MM.1S (cell line): ENCODE measurements around the gene RHOF.

ENCODE experiments used
- EZH2 ChIP-seq: fragments of 300-600 bp; sonication (generic); optimal IDR thresholded peaks from 2 replicates; pipeline ENCODE3; 2017; ENCODE audit warnings: low read depth, mild to moderate bottlenecking, antibody characterized with exemption, low read length, mixed read lengths
- EZH2phosphoT487 ChIP-seq: fragments of 300-600 bp; sonication (generic); IDR thresholded peaks from 2 replicates; pipeline ENCODE4 v1.6.1; 2018; ENCODE audit warnings: antibody characterized with exemption, low read length
- TF ChIP-seq, protein P1 (sequence below): fragments of 300-600 bp; sonication (generic); IDR thresholded peaks from 2 replicates; pipeline ENCODE4 v1.5.1; 2016; ENCODE audit warnings: antibody characterized with exemption, low read length, mixed read lengths

DNA sequence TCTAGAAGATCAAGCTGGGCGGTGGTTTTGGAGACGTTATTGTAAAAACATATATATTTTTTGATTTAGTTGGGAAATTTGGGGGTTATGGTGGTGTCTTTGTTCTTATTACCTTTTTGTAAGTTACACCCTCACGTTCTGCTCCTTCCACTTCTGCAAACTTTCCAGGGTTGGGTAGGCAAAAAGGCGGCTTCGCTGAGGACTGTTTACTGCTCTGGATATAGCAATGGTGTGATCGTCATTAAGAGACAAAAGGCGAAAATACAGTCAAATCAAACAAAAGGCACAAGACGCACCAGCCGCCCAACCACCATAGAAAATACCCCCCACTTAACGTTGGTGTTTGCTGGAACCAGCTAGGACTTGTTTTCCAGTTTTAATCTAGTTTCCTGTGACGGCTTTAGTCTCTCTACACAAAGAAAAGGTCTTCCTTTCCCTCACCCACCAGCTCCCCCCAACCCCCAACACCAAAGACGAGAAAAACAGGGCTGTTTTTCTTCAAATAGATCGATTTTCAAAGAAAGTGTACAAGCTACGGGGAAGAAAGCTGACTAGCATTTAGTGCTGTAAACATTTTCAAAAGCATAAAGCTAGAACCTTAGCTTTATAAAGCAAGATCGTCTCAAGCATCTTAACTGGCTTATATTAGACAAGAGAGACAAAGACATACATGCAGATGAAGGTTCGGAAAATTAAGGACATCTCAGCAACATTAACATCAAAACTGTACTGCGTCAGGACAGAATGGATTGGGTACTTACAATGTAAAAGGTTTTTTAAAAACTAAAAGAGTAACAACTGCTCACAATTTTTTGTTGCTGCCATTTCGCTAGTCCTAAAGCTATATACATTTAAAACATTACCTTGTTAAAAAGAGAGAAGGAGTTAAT is 8.4 kb upstream of the RHOF start:
- TF ChIP-seq, protein P1, sequence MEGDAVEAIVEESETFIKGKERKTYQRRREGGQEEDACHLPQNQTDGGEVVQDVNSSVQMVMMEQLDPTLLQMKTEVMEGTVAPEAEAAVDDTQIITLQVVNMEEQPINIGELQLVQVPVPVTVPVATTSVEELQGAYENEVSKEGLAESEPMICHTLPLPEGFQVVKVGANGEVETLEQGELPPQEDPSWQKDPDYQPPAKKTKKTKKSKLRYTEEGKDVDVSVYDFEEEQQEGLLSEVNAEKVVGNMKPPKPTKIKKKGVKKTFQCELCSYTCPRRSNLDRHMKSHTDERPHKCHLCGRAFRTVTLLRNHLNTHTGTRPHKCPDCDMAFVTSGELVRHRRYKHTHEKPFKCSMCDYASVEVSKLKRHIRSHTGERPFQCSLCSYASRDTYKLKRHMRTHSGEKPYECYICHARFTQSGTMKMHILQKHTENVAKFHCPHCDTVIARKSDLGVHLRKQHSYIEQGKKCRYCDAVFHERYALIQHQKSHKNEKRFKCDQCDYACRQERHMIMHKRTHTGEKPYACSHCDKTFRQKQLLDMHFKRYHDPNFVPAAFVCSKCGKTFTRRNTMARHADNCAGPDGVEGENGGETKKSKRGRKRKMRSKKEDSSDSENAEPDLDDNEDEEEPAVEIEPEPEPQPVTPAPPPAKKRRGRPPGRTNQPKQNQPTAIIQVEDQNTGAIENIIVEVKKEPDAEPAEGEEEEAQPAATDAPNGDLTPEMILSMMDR = no peak
- no peak for TF ChIP-seq EZH2
- TF ChIP-seq EZH2phosphoT487 = no peak
